Activated T-helper 1 cell treated with anti-CD3 and anti-CD28 coated beads, Interleukin-2, amount 50 U/mL, for 16 hours (primary cell): Measurements from ENCODE around the gene NOTCH2NLA.
A peak's percentile ranks its signal among the peaks of the same experiment; 100 is the strongest.
"Not testable (repeated sequence)": the region's sequence is repeated elsewhere in the genome, so short reads cannot be mapped to it uniquely, and the experiment has no call there.

Experiments
- DNase-seq, 2 donors: peaks; one replicate each; pipeline ENCODE4 v3.0.0-alpha.2; 2020; ENCODE audit warnings: low read depth in 1 of 2, low spot score in 1 of 2

The NOTCH2NLA gene

DNA sequence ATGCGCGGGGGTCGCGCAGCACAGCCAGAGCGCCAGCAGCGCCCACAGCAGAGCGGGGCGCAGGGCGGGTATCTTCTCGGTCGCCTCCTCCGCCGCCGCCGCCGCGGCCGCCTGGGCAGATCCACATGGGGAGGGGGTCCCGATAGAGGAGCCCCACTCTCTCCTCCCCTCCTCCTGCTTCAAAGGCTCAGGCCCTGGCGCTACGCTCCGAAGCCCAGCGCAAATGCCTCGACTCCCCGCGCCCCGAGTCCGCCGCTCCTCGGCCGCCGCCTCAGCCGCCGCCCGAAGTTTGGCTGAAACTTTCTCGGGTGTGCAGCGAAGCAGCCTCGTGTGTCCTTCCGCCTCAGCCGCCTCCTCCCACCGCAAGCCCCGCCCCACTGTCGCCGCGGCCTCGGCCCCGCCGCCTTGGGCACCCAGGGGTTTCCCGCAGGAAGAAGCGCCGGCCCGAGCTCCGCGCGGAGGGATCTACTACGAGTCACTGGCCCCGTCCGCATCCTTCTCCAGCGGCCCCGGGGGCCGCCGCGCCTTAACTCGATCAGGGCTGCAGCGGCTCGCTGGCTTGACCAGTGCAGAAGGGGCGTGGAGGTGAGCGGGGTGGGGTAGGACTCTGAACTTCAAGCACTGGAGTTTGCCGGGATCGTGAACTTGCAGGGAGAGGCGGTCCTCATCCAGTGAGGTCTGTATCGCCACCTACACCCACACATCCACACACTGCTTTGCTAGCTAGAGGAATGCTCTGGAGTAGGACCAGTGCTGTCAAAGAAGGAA, at the start of gene NOTCH2NLA:
Gene NOTCH2NLA, minus strand, starts transcription at position 312 of the 768 bp plus-strand sequence. CDS start 39,684 bp downstream, outside the sequence.
- peak; percentile 3 to 13 for DNase-seq

DNA sequence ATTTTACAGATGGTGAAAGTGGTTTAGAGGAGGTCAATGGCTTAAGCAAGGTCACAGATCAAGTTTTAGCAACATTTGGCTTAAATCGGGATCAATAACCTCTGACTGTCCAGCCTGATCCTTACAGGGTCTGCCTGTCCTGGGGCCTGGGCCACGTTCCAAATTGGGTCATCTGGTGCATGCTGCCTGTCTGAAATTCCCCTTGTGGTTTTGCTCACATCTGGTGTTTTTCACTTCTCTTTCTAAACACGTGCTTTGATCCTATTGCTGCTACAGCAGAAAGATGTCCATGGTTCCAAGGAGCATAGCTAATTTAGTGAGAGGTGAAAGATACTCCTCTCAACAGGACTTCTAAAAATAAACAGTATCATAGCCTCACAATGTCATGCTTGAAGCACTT, 49.5 kb upstream of the NOTCH2NLA start:
- not testable (repeated sequence) for DNase-seq

DNA sequence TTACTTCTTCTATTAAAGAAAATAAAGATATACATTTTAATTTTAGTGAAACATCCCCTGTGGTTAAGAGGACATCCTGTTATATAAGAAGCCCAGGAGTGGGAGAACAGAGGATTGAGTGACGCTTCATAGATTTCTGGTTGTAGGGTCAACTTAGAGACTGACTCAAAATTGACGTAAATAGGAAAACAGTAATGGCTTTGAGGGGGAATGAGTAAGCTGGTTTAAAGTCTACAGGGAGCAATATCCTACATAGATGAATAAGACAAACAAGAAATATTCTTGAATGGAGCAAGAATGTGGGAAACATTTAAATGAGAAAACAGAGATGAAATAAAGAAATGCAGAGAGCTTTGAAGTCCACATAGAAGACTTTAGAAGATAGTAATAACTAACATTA, 48.3 kb upstream of the NOTCH2NLA start:
- DNase-seq: not testable (repeated sequence)

DNA sequence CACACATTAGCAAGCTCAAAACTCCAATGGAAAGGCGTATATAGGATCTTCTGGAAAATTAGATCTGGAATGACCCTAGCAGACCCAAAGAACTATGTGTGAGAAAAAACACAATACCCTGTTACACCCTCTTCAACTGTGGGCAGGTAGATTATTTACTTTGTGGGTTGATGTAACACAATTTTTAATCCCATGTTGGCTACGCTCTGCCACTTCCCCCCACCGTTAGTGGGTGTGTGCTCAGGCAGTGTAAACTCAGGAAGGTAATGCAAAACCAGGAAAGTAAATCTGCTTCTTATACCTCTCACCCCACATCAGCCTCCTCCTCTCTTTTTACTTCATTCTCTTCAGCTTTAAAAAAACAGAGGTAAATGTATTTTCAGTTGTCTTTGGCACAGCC, 45.3 kb upstream of the NOTCH2NLA start:
- DNase-seq: not testable (repeated sequence)

DNA sequence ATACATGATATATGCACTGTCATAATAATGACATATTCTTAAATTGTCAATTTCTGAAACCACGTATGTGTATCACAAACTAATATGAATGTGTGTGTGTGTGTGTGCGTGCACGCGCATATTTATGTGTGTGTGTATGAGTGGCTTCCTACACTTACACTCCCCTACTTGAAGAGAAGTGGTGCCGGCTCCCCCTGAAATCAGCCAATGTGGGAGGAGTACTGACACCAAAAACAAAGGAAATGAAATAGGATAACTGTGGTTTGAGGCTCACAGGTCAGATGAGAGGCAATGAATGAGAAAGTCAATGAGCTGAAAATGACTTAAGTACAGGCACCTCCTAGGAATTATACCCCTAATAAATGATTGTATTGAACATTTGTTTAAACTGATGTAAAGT, 44.4 kb upstream of the NOTCH2NLA start:
- DNase-seq: not testable (repeated sequence)

DNA sequence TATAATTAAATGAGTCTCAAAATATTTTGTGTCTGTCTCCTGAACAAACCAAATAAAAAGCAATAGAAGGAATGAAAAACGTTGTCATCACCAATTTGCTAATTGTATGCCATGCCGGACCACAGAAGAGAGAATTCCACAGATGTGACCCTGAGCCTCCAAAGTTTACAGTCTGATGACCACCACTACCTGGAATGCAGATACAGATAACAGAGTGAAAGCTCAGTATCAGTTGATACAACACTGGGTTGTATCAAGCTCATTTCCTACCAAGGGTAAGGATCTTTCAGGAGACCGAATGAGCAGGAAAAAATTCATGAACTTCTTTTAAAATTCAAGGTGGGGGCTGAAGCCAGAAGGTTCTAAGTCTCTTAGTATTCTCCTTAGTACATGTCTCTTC, 43.9 kb upstream of the NOTCH2NLA start:
- DNase-seq: not testable (repeated sequence)

DNA sequence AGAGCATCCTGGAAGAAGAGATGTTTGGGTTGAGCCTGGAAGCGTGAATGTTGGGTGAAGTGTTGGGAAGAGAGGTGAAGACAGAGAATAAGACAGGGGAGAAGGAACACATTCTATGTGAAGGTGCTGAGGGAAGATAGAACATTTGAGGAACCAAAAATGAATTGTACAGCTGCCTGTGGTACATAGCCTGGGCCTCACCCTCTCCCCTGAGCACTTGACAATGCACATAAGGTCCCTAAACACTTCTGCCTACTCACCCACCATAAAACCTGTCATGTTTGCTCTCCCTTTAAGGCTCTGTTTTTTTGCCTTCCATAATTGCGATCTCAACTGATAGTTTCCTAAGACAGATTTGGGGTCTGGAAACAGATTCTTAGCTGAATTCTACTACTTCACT, 43.2 kb upstream of the NOTCH2NLA start:
- DNase-seq: not testable (repeated sequence)

DNA sequence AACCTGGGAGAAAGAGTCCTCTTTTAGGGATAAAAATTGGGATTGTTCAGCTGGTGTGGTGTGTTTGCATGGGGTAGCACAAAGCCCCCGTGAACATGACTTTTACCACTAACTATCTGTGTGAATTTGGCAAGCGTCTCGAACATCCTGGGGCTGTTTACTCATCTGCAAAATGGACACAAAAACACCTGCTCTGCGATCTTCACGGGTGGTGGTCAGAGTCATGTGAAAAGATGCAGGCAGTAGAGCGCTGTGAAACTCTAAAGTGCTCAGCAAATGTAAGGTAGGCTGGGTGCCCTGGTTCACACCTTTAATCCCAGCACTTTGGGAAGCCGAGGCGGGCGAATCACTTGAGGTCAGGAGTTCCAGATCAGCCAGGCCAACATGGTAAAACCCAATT, 41.3 kb upstream of the NOTCH2NLA start:
- DNase-seq: not testable (repeated sequence)

DNA sequence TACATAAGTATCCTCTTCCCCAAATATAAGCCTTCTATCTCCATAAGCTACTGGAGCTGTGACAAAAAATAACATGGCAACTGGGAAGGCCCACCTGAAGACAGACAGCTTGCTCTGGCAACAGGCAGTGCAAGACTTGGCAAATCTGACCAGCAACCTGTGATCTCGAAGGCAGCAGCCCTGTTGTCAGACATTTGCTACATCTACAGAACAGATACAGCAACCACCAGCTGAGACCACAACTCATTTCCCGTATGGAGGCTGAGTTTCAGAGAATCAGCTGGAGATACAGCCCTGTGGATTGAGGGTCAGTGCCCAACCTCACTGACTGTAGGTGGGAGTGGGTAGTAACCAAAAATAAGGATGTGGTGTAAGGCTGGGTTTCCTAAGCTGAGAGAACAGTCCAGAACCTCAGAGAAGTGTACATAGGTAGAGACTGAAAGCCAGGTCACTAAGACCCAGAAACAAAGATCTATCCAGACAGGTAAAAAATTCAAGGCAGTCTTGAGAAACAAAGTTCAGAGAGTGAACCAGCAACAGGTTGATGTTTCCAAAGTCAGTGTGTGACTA, 37.4 kb upstream of the NOTCH2NLA start:
- DNase-seq: not testable (repeated sequence)

DNA sequence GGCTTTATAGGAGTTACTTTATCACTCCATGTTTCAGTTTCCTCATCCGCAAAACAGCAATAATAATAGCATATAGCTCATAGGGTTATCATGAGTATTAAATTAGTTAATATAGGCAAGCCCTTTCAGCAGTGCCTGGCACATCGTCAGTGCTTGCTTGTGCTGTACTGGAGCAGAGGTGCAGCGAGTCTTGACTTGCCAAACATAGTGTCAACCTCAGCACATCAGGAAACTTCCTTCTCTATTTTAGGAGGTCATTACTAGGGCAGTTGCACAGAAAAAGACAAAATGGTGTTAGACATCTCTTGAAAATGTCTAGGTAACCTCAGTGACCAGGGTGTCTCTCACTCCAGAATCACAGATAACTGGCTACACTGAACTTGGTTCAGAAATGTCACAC, 35.9 kb upstream of the NOTCH2NLA start:
- not testable (repeated sequence) for DNase-seq

DNA sequence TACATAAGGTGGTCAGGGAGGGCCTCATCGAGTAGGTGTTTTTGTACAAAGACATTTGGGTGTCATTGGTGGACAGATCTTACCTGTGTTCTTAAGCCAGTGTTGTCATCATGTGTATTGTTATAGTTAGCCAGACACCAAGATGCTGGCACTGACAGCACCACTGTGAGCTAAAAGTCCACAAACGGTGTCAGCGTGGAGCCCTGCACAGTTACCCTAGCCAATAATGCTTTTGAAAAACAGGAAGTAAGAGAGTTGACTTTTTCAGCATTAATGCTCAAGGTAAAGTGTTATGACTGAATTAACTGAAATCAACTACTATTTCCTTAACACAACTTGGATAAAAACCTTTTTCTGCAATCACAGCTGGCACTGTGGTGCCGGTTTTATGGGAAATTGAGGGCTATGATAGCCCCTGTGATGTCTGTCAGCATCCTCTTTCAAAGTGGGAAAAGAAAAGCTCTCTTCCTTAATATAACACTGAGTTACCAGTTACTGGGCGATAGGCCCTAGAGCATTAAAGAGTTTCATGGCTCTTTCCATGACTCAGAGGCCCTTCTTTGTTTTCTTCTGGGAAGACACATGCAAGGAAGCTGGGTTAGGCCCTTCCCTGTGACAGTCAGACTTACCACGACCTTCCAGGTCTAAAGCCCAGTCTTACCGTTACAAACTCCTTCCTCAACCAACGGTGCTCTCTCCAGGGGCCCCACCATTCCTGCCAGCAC, 31.3 kb upstream of the NOTCH2NLA start:
- not testable (repeated sequence) for DNase-seq

DNA sequence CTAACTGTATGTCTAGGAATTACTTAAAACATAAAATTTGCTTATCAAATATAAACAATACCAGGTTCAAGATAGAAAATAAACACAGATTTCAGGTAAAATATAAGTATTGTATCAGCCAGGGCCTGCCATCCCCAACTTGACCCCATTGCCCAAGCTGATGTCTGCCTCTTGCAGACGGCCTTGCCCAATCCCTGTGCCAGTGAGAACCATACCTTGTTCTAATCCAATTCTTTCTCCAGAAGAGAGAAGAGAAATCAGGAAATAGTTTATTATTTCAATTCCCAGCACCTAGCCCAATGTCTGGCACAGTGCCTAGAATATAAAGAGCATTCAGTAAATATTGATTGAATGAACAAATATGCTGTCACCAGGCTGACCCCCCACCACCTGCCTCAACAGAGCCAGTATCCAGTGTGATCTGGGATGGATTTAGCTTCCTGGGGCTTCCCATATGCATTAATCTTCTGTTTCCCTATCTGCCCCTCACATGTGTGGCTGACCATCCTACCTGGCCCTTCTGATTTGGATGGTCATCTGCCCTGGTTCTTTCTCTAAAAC, 29.3 kb upstream of the NOTCH2NLA start:
- not testable (repeated sequence) for DNase-seq

DNA sequence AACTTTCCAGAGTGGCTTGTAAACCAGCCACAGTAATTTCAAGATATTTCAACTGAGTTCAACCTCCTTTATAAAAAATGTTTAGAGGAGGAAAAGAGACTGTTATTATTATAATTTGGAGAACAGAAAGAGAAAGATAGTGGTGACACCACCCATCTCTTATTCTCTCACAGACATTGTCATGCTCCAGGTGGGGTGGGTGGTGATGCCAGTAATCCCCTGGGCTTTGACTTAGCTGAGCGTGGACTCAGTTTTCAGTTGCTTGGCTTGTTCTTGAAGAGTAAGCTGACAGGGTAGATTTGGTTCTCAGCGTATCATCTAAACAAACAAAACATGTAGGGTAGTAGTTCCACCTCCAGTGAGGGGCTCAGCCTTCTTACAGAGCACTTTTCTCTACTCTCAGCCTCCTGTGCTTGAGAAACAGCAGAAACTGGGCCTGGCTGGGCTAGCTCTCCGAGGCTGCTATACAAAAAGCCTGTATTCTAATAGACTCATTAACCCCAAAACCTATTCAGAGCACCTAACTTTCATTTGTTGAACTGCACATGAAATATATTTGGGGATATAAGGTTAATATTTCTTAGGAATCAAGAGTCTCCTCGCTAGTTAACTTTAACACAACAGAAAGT, 25.9 kb upstream of the NOTCH2NLA start:
- not testable (repeated sequence) for DNase-seq

DNA sequence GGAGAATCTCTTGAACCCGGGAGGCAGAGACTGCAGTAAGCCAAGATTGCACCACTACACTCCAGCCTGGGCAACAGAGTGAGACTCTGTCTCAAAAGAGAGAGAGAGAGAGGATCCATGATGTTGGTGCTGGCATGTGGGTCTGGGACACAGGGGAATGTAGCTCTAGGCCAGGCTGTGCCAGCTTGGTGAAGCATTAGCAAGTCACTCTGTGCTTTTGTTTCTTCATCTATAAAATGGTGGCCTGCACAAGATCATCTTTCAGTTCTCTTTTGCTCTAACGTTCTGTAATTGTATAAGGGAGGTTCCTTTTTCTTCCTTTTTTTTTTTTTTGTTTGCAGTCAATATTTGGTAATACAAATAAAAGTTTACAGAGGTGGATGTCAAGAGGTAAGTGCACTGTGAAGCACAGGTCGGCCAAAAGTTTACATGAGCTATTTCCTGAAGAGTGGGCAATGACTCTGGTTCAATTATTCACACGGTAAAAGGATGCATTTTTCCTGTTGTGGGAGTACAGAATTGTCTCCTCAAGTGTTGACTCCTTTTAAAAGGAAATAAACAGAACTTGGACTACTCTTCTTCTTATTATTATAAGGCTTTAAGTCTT, 24.5 kb upstream of the NOTCH2NLA start:
- DNase-seq: not testable (repeated sequence)

DNA sequence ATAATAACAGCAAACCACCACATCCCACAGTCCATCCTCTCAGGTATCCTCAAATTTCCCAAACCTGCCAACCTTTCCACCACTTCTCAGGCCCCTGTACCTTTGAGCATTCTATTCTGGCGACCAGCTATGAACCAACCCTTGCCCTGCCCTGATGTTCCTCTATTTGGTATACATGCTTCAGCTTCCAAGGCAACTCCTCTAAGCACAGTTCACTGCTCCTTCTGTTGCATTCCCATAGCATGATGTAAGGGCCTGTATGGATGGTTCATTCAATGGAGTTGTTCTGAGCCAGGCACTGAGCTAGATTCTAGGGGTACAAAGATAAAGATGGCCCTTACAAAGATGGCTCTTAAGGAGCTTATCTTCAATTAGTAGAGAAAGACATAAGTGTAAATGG, 22.7 kb upstream of the NOTCH2NLA start:
- DNase-seq: not testable (repeated sequence)

DNA sequence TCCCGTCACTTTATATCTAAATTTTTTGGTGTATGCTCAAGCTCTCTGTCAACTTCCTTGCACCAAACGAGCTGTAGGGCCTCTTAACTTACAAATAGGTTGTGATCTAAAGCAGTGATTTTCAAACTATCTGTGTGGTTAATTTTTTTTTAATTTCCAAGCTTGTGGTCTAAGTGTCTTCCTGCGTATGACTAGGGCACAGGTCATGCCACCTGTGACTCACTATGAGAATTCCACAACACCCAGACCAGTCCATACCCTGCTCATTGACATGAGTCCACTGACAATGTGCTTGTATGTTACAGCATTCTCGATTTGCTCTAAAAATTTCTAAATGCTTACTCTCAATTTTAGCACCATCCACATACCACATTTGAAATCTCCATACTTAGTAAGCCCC, 19.8 kb upstream of the NOTCH2NLA start:
- DNase-seq: not testable (repeated sequence)

DNA sequence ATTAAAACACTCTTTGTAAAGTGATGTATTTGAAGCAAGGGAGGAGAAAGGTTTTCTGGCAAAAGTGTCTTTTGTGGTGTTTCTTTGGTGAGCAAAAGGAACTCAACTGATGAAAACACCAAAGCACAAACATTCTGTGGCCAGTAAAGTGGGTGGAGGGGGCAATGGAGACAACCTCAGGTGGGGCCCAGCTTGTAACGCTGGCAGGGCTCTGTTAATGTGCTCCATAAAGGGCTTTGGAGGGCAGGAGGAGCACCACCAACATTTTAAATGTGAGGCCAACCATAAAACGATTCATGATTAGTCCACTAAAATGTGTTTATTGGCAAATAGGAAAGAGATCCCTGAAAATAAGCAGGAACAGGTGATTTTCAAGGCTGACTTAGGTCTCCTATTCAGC, 7.8 kb upstream of the NOTCH2NLA start:
- DNase-seq: not testable (repeated sequence)

DNA sequence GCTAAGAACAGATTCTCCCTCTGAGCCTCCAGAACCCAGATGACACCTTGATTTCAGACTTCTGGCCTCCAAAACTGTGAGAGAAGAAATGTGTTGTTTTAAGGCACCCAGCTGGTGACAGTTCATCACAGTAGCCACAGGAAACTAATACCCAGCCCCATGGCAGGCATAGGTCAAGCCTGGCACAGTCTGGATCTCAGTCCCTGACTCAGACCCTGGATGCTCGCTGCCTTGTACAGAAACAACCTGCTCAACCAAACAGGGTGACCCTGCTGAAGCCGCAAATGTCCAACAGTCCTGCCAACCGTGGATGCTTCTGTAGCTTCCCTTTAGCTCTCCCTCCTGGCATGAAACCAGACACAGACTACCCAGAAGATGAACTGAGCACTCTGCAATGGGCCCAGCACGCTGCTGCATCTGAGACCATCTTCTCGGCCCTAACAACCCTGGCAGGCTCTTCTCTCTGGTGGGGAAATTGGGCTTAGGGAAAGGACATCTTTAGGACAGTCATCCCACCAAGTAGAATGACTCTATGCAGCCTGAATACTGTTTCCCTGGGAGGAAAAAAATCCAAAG, 7.3 kb upstream of the NOTCH2NLA start:
- DNase-seq: not testable (repeated sequence)

DNA sequence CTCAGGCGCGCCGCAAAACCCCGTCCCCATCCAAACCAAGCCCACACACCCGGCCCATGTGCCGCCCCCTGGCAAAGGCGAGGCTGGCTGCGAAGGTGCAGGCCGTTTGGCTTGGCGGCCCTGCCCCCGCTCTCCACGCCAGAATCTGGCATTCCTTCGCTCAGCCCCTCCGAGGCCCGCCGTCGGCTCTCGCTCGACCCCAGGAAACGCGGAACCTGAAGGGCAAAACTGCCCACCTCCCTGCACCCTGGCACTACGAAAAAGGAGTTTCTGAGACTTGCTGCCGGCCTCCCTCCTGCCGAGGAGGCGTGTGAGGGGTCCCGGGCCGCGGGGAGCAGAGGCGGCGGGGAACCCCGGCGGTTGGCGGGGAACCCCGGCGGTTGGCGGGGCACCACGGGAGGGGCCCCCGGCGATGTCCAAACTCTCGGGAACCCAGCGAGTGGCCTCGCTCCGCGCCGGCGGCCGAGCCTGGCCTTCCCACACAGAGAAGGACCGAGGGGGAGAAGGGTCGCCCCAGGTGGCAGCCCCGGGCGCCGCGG, 608 bp downstream of the NOTCH2NLA start:
- DNase-seq: peak in 1 of 2 donors; percentile 0

DNA sequence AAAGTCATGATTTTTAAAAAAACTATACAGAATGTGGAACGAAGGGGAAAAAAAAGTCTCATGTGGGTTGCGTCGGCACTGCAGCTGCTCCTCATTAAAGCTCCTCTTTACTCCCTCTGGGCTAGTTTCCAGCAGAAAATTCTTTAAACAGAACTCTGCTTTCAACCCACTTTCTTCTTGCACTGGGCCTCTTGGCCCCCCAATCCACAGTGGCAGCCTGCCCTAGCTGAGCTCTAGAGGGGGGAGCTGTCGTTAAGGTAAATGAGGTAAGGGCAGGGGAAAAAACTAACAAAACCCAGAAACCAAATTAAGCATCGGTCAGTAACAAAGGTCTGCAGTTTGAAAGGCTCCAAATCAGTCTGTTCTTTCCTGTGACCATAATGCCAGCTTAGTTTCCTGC, 54.3 kb downstream of the NOTCH2NLA start:
- not testable (repeated sequence) for DNase-seq
